Brain pericyte (primary cell): ENCODE measurements around the gene ADAD2.

Experiments
- DNase-seq: peaks from one replicate; pipeline ENCODE4 v3.0.0-alpha.2; 2012; ENCODE audit warnings: low read depth, low spot score

The ADAD2 gene

GRCh38 chr16:84176192-84177053, 14.5 kb upstream of the ADAD2 start:
- no peak for DNase-seq

DNA sequence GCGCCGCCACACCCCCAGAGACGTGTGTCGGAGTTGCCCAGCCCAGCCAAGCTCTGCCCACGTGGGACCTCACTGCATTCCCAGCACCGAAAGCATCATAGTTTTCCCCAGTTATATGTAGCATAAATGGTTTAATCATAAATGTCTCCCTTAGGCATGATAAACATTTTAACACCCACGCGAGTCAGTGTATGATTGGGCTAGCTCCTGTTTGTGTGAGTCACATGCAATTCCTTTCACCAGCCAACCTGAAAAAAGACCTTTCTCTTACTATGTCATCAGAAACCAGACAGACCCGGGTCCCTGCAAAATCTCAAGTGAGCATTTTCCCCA, 13.2 kb upstream of the ADAD2 start:
- no peak for DNase-seq

DNA sequence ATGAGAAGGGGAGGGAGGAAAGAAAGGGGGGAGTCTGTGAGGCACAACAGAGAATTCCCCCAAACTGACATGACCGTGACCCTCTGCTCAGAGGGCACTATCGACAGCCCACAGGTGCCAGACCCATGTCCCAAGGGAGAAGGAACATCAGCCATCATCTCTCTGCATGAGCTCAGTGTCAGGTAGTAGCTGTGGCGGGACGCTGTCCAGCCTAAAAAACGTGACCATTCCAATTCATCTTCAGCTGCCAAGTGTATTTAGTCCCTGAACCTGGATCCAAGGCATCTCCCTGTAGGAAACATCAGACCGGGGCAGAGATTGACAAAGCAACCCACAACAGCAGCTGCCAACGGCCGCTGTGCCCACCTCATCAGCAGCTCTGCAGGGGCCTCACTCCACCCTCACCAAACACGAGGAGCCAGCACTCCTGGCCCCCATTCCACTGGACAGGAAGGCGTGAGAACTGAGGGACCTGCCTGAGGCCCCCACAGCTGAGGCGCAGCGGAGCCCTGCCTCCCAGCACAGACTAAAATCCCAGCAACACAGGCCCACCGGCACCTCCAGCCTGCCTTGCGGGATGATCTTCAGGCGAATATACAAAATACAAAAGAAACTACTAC, 12.7 kb upstream of the ADAD2 start:
- DNase-seq = no peak

- no peak for DNase-seq
Observed at GRCh38 chr16:84178892-84179611, 11.9 kb upstream of the ADAD2 start.

DNA sequence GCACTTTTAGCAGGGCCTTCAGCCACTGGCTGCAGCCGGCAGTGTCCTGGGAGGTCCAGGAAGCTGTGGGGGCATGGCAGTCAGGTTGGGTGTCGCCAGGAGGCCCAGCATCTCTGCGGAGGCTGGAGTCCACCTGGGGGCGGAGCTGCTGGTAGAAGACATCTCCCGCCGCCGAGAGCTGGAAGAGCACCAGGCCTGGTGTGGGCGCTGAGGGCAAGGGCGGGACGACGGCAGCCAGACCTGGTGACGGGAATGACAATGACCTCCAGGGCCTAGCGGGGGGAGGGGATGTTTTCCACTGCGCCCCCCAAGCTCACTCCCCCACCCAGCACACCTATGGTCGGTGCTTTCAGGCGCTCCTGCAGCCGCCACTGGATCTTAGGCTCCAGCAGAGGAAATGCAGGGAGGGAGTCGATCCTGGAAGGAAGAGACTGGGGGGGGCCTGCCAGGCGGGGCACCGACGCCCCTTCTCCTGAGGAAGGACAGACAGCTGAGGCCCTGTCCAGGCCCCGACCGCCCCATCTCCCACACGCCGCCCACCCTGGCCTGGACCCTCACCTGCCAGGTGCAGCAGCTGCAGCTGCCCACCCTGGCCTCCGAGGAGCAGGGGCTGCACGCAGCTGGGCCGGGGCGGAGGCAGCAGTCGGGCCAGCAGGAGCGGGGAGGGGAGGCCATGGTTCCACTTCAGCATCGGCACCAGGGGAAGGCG, 11.2 kb upstream of the ADAD2 start:
- no peak for DNase-seq

- no peak for DNase-seq
Observed at GRCh38 chr16:84180519-84181140, 10.3 kb upstream of the ADAD2 start.

GRCh38 chr16:84181144-84181915, 9.6 kb upstream of the ADAD2 start:
- DNase-seq = no peak

- no peak for DNase-seq
Observed at GRCh38 chr16:84182104-84182503, 8.9 kb upstream of the ADAD2 start.

DNA sequence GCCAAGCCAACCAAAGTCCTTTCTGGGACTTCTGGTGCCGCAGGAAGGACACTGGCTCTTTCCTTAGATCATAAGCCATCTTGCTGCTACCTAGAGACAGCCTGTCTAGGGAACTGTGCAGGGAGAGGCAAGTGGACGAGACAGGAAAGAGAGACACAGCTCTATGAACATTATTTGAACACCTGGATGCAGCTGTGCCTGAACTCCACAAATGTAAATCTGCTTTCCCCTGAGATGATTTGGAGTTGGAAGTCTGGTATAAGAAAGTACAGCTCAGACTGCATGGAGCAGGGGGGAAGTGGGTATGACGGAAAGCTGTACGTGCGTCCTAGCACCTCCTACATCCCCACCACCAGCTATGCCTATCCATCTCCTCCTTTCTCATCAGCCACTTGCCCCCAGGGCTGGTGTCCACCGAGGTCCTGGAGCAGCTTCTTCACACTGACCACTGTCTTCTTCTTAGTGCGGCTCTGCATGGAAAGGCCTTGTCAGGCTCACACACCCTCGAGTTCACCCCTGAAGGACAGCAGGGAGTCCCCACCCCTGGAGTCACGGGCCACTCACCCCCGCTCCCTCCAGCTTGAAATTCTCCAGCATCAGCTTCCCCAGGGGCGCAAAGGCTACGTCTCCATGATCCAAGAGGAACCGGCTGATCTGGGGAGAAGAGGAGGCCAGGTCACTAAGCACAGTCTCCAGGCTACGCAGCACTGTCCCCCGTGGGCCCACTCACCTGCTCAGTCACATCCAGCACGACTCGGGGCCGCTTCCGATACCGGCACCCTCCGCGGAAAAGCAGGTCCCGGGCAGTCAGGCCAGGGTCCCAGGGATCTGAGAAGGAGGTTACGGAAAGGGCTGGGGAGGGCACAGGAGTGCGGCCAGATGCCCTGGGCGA, 8.0 kb upstream of the ADAD2 start:
- no peak for DNase-seq

DNA sequence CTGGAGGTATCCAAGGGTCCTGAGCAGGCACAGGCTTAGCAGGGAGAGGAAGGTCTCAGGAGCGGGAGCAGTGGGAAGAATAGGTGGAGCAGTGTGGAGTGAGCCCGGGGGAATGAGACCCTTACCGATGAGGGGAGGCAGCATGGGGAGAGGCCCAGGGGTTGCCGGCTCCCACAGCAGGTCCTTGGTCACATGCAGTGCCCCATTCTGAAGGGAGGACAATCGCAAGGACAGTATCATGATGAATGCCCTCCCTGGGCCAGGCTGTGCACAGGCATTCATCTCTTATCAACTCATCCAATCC, 7.4 kb upstream of the ADAD2 start:
- DNase-seq = no peak

GRCh38 chr16:84183911-84184591, 6.9 kb upstream of the ADAD2 start:
- no peak for DNase-seq

- DNase-seq = no peak
Observed at GRCh38 chr16:84184775-84185174, 6.2 kb upstream of the ADAD2 start.

DNA sequence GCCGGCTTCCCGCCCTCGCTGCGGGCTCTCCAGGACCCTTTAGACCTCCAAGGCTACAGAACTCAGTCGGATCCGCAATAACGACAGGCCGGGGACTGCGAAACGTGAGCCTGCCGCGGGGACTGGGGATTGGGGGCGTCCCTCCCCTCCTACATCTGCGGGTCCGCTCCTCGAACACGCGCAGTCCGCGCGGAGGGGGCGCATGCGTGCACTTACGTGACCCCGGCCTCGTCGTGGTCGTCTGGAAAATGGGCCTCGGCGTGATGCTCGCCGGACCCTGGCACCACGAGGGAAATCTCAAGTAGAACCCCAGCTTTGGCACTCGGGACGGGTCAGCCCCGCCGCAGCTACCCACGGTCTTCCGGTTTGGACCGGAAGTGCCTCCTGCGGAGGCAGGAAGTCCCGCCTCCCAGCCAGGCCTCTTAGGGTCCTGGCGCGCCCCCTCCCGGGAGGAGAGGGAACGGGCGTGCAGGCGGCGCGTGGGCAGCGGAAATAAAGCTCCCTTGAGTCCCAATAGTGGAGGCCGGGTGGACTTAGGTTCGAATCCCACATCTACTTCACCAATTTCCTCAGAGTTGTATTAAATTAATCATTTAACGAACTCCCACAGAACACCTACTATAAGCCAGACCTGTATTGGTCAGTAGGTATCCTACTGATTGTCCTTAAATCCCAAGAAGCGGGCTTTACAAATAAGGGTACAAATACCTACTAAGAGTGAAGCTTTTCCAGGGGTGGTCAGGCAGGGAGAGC, 4.1 kb upstream of the ADAD2 start, which contains the start of gene TAF1C:
Gene TAF1C, minus strand, starts transcription at position 373 of the 753 bp plus-strand sequence. CDS start 2,069 bp downstream, outside the sequence.
- peak; percentile 90 for DNase-seq

- DNase-seq = no peak
Observed at GRCh38 chr16:84191466-84191865, 509 bp downstream of the ADAD2 start.

DNA sequence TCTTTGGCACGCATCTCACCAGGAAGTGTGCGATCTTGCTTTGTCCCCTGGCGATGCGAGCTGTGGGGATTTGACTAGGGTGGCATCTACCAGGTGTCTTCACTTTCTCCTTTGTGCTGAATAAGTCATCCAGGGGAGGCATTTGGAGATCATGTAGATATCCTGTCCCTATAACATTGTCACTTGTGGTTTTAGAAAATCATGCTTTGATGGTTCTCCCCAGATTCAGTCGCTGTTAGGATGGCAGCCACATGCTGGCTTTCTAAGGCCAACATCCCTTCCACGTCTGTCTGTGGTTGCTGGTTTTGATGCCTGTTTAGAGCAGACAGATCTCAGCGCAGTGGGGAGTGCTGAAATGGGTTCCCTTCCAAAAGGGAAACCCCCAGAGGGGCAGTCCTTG, 2.5 kb downstream of the ADAD2 start:
- no peak for DNase-seq

DNA sequence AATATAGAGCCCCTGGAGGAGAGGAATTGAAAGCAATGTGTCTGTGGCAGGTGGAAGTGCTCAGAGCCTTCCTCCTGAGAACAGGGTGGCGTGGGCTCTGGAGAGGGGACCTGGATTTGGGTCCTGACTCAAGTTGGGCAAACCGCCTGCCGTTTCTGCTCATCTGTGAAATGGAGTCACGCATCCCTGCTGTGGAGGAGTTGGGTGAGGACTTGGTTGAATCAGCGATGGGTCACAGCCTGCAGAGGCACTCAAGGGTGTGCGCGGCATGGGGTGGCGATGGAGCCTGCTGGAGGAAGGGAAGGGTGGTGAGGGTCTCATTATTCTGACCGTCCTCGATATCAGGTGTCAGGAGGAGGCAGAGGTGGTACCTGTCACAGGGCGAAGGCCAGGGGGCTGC, 3.1 kb downstream of the ADAD2 start:
- DNase-seq = no peak

- no peak for DNase-seq
Observed at GRCh38 chr16:84194470-84195200, 3.7 kb downstream of the ADAD2 start.
